HCT116 (cell line): ENCODE data around the gene TMTC3. TPM values are rescaled to one million over a fixed set of nuclear protein-coding genes. Genes with fewer than 3 reads are reported as not detected.

Source experiments
- ATAC-seq: fragments of 200-7000 bp; cut with Tn5 transposase; 2 replicates; pipeline ENCODE4 v1.9.1; 2020; ENCODE audit warnings: mild to moderate bottlenecking, moderate library complexity
- BruUV-seq: library from RNA; stranded (reverse); fragments of 400-500 nt; replicated peaks from 2 replicates; lab custom pipeline; 2021; lab: Mats Ljungman, UMichigan
- CTCF ChIA-PET: fragments of 300-600 bp; sonication (Branson Sonifier 250); formaldehyde crosslinking; loops from one replicate; lab custom pipeline; 2021; ENCODE audit warnings: antibody characterized with exemption; lab: Charles Lee
- POLR2A ChIA-PET: fragments of 300-600, 350-600 bp; sonication (Branson Sonifier 250); formaldehyde crosslinking; loops from one replicate; lab custom pipeline; 2021; ENCODE audit warnings: antibody characterized with exemption; lab: Charles Lee
- RAD21 ChIA-PET, 2 experiments: fragments of 300-600 bp; sonication (Branson Sonifier 250); formaldehyde crosslinking; loops; one replicate each; lab custom pipeline; 2023; ENCODE audit warnings: low total read pairs in 2 of 2; ENCODE audit not compliant: uncharacterized antibody in 2 of 2, unreplicated experiment in 2 of 2, low non-redundant PET in 1 of 2; lab: Charles Lee
- DNase-seq: peaks from one replicate; pipeline ENCODE4 v3.0.0-alpha.2; 2010; ENCODE audit warnings: low read depth, low spot score
- H2AFZ ChIP-seq: fragments of 200-600 bp; shearing (Covaris generic), sonication (generic); 2 replicates; pipeline ENCODE4 v1.6.1; 2017; ENCODE audit warnings: low read depth, mixed run types, mixed read lengths, antibody characterized with exemption, low read length; ENCODE audit not compliant: poor library complexity, severe bottlenecking
- H3K27ac ChIP-seq: 2 replicates; pipeline ENCODE4 v1.5.1; 2012; ENCODE audit warnings: low read depth, low read length
- H3K27me3 ChIP-seq: fragments of 200-600 bp; sonication (generic); 2 replicates; pipeline ENCODE4 v1.6.1; 2016; ENCODE audit warnings: mixed run types, low read length, mixed read lengths; ENCODE audit not compliant: insufficient read depth
- H3K36me3 ChIP-seq, 2 experiments: fragments of 200-500 bp in 1 of 2; fragments of 200-600 bp in 1 of 2; sonication (Bioruptor generic) in 1 of 2; sonication (generic) in 1 of 2; 2 replicates each; pipeline versions ENCODE4 v1.5.1 to v1.6.1; 2014 to 2016; ENCODE audit warnings: low read length in 2 of 2, inconsistent platforms in 1 of 2, mixed read lengths in 1 of 2, mixed run types in 1 of 2; ENCODE audit not compliant: insufficient read depth in 2 of 2, control insufficient read depth in 1 of 2
- H3K4me1 ChIP-seq, 2 experiments: fragments of 200-600 bp in 1 of 2; sonication (generic) in 1 of 2; 2 replicates each; pipeline versions ENCODE4 v1.5.1 to v1.6.1; 2012 to 2017; ENCODE audit warnings: low read length in 2 of 2, inconsistent platforms in 1 of 2, mild to moderate bottlenecking in 1 of 2, mixed read lengths in 1 of 2, mixed run types in 1 of 2, moderate library complexity in 1 of 2; ENCODE audit not compliant: insufficient read depth in 2 of 2, control insufficient read depth in 1 of 2
- H3K4me2 ChIP-seq: fragments of 200-600 bp; sonication (generic); 2 replicates; pipeline ENCODE4 v1.6.1; 2017; ENCODE audit warnings: mixed run types, low read length, mixed read lengths
- H3K4me3 ChIP-seq, 2 experiments: fragments of 200-600 bp in 1 of 2; sonication (generic) in 1 of 2; replicated peaks in 1 of 2; 2 replicates each; pipeline ENCODE4 v1.5.1; 2011 to 2016; ENCODE audit warnings: low read length in 2 of 2, control low read depth in 1 of 2, low read depth in 1 of 2, mild to moderate bottlenecking in 1 of 2, mixed read lengths in 1 of 2, mixed run types in 1 of 2
- H3K79me2 ChIP-seq: fragments of 200-600 bp; sonication (generic); 2 replicates; pipeline ENCODE4 v1.6.1; 2017; ENCODE audit warnings: mild to moderate bottlenecking, mixed run types, low read length, moderate library complexity, mixed read lengths; ENCODE audit not compliant: insufficient read depth
- H3K9ac ChIP-seq: fragments of 200-600 bp; sonication (generic); 2 replicates; pipeline ENCODE4 v1.6.1; 2016; ENCODE audit warnings: low read length, mixed read lengths
- H3K9me2 ChIP-seq: fragments of 200-600 bp; sonication (generic), shearing (Covaris generic); 2 replicates; pipeline ENCODE4 v1.6.1; 2017; ENCODE audit warnings: mixed run types, mild to moderate bottlenecking, moderate library complexity; ENCODE audit not compliant: insufficient read depth
- H3K9me3 ChIP-seq, 2 experiments: fragments of 200-500 bp in 1 of 2; fragments of 200-600 bp in 1 of 2; sonication (Bioruptor generic) in 1 of 2; sonication (generic) in 1 of 2; 2 replicates each; pipeline ENCODE4 v1.6.1; 2014 to 2017; ENCODE audit warnings: low read length in 2 of 2, mixed read lengths in 2 of 2, inconsistent platforms in 1 of 2, low read depth in 1 of 2, mild to moderate bottlenecking in 1 of 2, mixed run types in 1 of 2, moderate library complexity in 1 of 2; ENCODE audit not compliant: control insufficient read depth in 1 of 2, insufficient read depth in 1 of 2
- H4K20me1 ChIP-seq: fragments of 200-600 bp; sonication (generic), shearing (Covaris generic); 2 replicates; pipeline ENCODE4 v1.6.1; 2017; ENCODE audit warnings: mixed run types, mild to moderate bottlenecking, moderate library complexity; ENCODE audit not compliant: insufficient read depth
- CBX3 ChIP-seq: IDR thresholded peaks from 2 replicates; pipeline ENCODE4 v1.6.1; 2012; ENCODE audit warnings: low read depth
- CEBPB ChIP-seq: IDR thresholded peaks from 2 replicates; pipeline ENCODE4 v1.6.1; 2012; ENCODE audit warnings: low read depth
- EGR1 ChIP-seq: IDR thresholded peaks from 2 replicates; pipeline ENCODE4 v1.6.1; 2012; ENCODE audit warnings: low read depth
- EZH2phosphoT487 ChIP-seq: fragments of 200-600 bp; IDR thresholded peaks from 2 replicates; pipeline ENCODE4 v1.6.1; 2018; ENCODE audit warnings: antibody characterized with exemption, borderline replicate concordance
- FOSL1 ChIP-seq: IDR thresholded peaks from 2 replicates; pipeline ENCODE4 v1.6.1; 2012; ENCODE audit warnings: low read depth
- MAX ChIP-seq: IDR thresholded peaks from 2 replicates; pipeline ENCODE4 v1.6.1; 2012
- POLR2A ChIP-seq: IDR thresholded peaks from 2 replicates; pipeline ENCODE4 v1.7.0; 2011; ENCODE audit warnings: borderline replicate concordance; ENCODE audit not compliant: insufficient read depth, insufficient read length; ENCODE audit errors: extremely low read depth
- POLR2AphosphoS5 ChIP-seq: IDR thresholded peaks from 2 replicates; pipeline ENCODE4 v1.6.1; 2011; ENCODE audit warnings: mild to moderate bottlenecking, low read depth, low read length, moderate library complexity
- RAD21 ChIP-seq: IDR thresholded peaks from 2 replicates; pipeline ENCODE4 v1.6.1; 2012; ENCODE audit warnings: low read depth, mild to moderate bottlenecking
- REST ChIP-seq: IDR thresholded peaks from 2 replicates; pipeline ENCODE4 v1.6.1; 2012; ENCODE audit warnings: low read depth
- SRF ChIP-seq: IDR thresholded peaks from 2 replicates; pipeline ENCODE4 v1.6.1; 2012; ENCODE audit warnings: low read depth
- TCF7L2 ChIP-seq: IDR thresholded peaks from 2 replicates; pipeline ENCODE4 v1.7.0; 2011; ENCODE audit warnings: borderline replicate concordance, inconsistent platforms; ENCODE audit not compliant: insufficient read depth, insufficient read length; ENCODE audit errors: extremely low read depth
- YY1 ChIP-seq: IDR thresholded peaks from 2 replicates; pipeline ENCODE4 v1.6.1; 2011; ENCODE audit warnings: low read length, low read depth, moderate library complexity, mild to moderate bottlenecking; ENCODE audit not compliant: insufficient replicate concordance; ENCODE audit errors: extremely low read depth
- ZBTB33 ChIP-seq: IDR thresholded peaks from 2 replicates; pipeline ENCODE4 v1.6.1; 2011; ENCODE audit warnings: mild to moderate bottlenecking, low read length, moderate library complexity; ENCODE audit not compliant: insufficient replicate concordance; ENCODE audit errors: extremely low read depth
- ZFX ChIP-seq: fragments of 450-650 bp; IDR thresholded peaks from 2 replicates; pipeline ENCODE4 v1.6.1; 2017
- ZNF274 ChIP-seq: fragments of 200-500 bp; sonication (Bioruptor generic); IDR thresholded peaks from 2 replicates; pipeline ENCODE4 v1.6.1; 2014; ENCODE audit warnings: mild to moderate bottlenecking, low read depth, low read length, inconsistent platforms
- intact Hi-C: fragments of 100-400 bp; cut with micrococcal nuclease; formaldehyde crosslinking; loops from 2 replicates; pipeline ENCODE4 v1.10.0; 2022
- total RNA-seq: library from RNA; stranded (reverse); gene quantifications from one replicate; pipeline ENCODE4 v1.2.1, GENCODE V29; 2021; ENCODE audit not compliant: unreplicated experiment
- TF ChIP-seq, protein P1 (sequence below), 3 experiments: fragments of 200-600 bp in 1 of 3; sonication (generic) in 1 of 3; IDR thresholded peaks in 2 of 3; conservative IDR thresholded peaks in 1 of 3; 2 replicates each; pipeline ENCODE4 v1.5.1; 2012 to 2017; ENCODE audit warnings: low read depth in 2 of 3, low read length in 2 of 3, antibody characterized with exemption in 1 of 3, borderline replicate concordance in 1 of 3, control low read depth in 1 of 3, mild to moderate bottlenecking in 1 of 3, mixed read lengths in 1 of 3, mixed run types in 1 of 3, moderate library complexity in 1 of 3; ENCODE audit not compliant: insufficient read depth in 1 of 3

TMTC3 gene
- total RNA-seq, 1 experiment from 2014 or later: 22.5 TPM

- no peak for TF ChIP-seq RAD21
These were observed 76.2 kb downstream of the TMTC3 start (continued) for GRCh38 chr12:88218293-88218692.

DNA sequence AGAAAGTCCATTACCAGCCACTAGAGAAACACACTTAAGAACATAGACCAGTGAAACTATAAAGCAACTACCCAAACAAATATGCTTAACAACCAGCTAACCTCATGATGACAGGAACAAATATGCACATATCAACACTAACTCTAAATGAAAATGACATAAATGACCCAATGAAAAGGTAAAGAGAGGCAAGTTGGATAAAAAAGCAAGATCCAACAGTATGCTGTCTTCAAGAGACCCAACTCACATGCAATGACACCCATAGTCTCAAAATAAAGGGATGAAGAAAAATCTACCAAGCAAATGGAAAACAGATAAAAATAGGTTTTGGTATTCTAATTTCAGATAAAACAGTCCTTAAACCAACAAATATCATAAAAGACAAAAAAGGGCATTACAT lies 77.8 kb downstream of the TMTC3 start:
- CTCF ChIA-PET: no interaction called here
- no TSS peak for BruUV-seq
- Histone ChIP-seq H3K9ac (no peak overlapping the region), H4K20me1 (no peaks in the 10 kb centered on the region), H3K27ac (no peak overlapping the region), H3K9me2 (no peaks in the 10 kb centered on the region), H3K79me2 (no peaks in the 10 kb centered on the region), H3K9me3 (no peaks in the 10 kb centered on the region), H3K27me3 (no peaks in the 10 kb centered on the region), H3K4me3 (no peak overlapping the region), H3K36me3 (no peaks in the 10 kb centered on the region; a peak in 1 of 4 replicates), H3K4me1 (no peaks in the 10 kb centered on the region), H3K4me2 (no peak overlapping the region), H2AFZ (no peak overlapping the region)
- POLR2A ChIA-PET: no interaction called here
- ATAC-seq: no peak
- RAD21 ChIA-PET: no interaction called here
- DNase-seq: no peak
- TF ChIP-seq POLR2A (no peak), TCF7L2 (no peak), CBX3 (no peak), EGR1 (no peak), FOSL1 (no peak), ZFX (no peak), ZNF274 (no peak), POLR2AphosphoS5 (no peak), ZBTB33 (no peak), YY1 (no peak), RAD21 (no peak), CEBPB (no peak), SRF (no peak), EZH2phosphoT487 (no peak), REST (no peak), MAX (no peak)
- TF ChIP-seq, protein P1, sequence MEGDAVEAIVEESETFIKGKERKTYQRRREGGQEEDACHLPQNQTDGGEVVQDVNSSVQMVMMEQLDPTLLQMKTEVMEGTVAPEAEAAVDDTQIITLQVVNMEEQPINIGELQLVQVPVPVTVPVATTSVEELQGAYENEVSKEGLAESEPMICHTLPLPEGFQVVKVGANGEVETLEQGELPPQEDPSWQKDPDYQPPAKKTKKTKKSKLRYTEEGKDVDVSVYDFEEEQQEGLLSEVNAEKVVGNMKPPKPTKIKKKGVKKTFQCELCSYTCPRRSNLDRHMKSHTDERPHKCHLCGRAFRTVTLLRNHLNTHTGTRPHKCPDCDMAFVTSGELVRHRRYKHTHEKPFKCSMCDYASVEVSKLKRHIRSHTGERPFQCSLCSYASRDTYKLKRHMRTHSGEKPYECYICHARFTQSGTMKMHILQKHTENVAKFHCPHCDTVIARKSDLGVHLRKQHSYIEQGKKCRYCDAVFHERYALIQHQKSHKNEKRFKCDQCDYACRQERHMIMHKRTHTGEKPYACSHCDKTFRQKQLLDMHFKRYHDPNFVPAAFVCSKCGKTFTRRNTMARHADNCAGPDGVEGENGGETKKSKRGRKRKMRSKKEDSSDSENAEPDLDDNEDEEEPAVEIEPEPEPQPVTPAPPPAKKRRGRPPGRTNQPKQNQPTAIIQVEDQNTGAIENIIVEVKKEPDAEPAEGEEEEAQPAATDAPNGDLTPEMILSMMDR (IDR thresholded peaks at IDR 0.05 in 2 of 3, conservative IDR thresholded peaks at IDR 0.05 in 1 of 3; ENCODE audit: borderline replicate concordance in 1 of 3, insufficient read depth in 1 of 3, low read depth in 2 of 3, low read length in 2 of 3): no peak
- intact Hi-C loops: no loop called here
